ENCODE data around the gene GPR3. TPM values are rescaled to one million over a fixed set of nuclear protein-coding genes. Genes with fewer than 3 reads are reported as not detected.

GPR3 gene
- total and polyA plus RNA-seq, 2 donors (not counting 3 experiments of a cell fraction or from before 2014, with no cell fraction given), result 1.8 TPM

DNA sequence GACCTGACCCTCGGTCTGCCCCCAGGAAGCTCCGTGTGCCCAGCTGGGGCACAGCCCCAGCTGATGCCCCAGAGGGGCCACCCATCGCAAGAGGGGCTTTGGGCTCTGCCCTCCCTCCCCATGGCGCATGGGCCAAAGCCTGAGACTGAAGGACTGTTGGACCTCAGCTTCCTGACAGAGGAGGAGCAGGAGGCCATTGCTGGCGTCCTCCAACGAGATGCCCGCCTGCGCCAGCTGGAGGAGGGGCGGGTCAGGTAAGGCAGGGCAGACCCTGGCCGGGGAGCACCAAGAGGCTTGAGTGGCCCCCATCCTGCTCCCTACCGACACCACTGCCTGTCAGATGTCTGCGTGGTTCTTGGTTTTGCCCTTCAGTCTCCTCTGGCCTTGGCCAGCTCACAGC, 47.1 kb upstream of the GPR3 start:
- no peak for FAIRE-seq
- Histone ChIP-seq H2AFZ (ENCODE audit: low read depth, low read length) (no peak overlapping the region), H3K36me3 (ENCODE audit: control insufficient read depth in 2 of 2, extremely low read depth in 1 of 2, insufficient read depth in 2 of 2, low read length in 2 of 2) (no peaks in the 10 kb centered on the region), H3K9me1 (replicated peaks; ENCODE audit: control insufficient read depth, extremely low read depth, insufficient read depth, low read length) (no peaks in the 10 kb centered on the region), H3K9ac (replicated peaks; ENCODE audit: extremely low read depth, insufficient read depth, low read length) (no peak overlapping the region), H3K27ac (ENCODE audit: insufficient read depth, low read depth, low read length) (no peak overlapping the region), H3K4me2 (ENCODE audit: insufficient read depth, low read length) (no peak overlapping the region), H3K9me3 (replicated peaks; ENCODE audit: control insufficient read depth, insufficient read depth, low read length) (no peaks in the 10 kb centered on the region), H4K20me1 (replicated peaks; ENCODE audit: control insufficient read depth, extremely low read depth, insufficient read depth, low read length) (no peaks in the 10 kb centered on the region), H3K4me1 (ENCODE audit: control insufficient read depth, extremely low read depth, insufficient read depth, low read length) (peaks cover 7% of the 10 kb centered on the region), H3K27me3 (ENCODE audit: control insufficient read depth in 2 of 2, insufficient read depth in 2 of 2, low read length in 2 of 2) (peaks cover 0 to 2% of the 10 kb centered on the region in 2 experiments), H3K79me2 (ENCODE audit: control insufficient read depth, insufficient read depth, low read length) (no peaks in the 10 kb centered on the region), H3K4me3 (replicated peaks in 1 of 3; ENCODE audit: insufficient read depth in 1 of 3, low read depth in 1 of 3, low read length in 3 of 3) (no peak overlapping the region)
- ChIA-PET CTCF (interaction anchor here (0.9 to 3.0 kb wide), 5 partner anchors 12 to 50 kb away, joined by 3 to 22 read pairs (median 5); no protein-coding TSS in a partner anchor), POLR2A (interaction anchor here (0.6 to 0.7 kb wide), 2 partner anchors 20 to 23 kb away, joined by 3 to 6 read pairs; no protein-coding TSS in a partner anchor)
- intact Hi-C loops (cut with micrococcal nuclease), result no loop called here
- no TSS peak for BruUV-seq (replicated peaks)
- dilution Hi-C loops (cut with MboI; ENCODE audit: extremely low pct_ligation_motif_present, low sequenced_read_pairs), result no loop called here
- TF ChIP-seq JUN (IDR thresholded peaks at IDR 0.05; ENCODE audit: borderline replicate concordance, insufficient read depth, insufficient read length, low read depth) (no peak), MYC (IDR thresholded peaks at IDR 0.05; ENCODE audit: low read depth, low read length) (no peak), EZH2 (IDR thresholded peaks at IDR 0.05; ENCODE audit: borderline replicate concordance, low read depth, low read length, severe bottlenecking) (no peak), POLR2A (IDR thresholded peaks at IDR 0.05; ENCODE audit: low read depth, low read length) (no peak), GATA2 (IDR thresholded peaks at IDR 0.05; ENCODE audit: insufficient read depth, insufficient read length, low read depth, low read length) (no peak), FOS (IDR thresholded peaks at IDR 0.05; ENCODE audit: borderline replicate concordance, insufficient read depth, low read length) (no peak), POLR2AphosphoS5 (IDR thresholded peaks at IDR 0.05; ENCODE audit: insufficient read depth, low read depth, low read length) (no peak)
- TF ChIP-seq, protein P1, sequence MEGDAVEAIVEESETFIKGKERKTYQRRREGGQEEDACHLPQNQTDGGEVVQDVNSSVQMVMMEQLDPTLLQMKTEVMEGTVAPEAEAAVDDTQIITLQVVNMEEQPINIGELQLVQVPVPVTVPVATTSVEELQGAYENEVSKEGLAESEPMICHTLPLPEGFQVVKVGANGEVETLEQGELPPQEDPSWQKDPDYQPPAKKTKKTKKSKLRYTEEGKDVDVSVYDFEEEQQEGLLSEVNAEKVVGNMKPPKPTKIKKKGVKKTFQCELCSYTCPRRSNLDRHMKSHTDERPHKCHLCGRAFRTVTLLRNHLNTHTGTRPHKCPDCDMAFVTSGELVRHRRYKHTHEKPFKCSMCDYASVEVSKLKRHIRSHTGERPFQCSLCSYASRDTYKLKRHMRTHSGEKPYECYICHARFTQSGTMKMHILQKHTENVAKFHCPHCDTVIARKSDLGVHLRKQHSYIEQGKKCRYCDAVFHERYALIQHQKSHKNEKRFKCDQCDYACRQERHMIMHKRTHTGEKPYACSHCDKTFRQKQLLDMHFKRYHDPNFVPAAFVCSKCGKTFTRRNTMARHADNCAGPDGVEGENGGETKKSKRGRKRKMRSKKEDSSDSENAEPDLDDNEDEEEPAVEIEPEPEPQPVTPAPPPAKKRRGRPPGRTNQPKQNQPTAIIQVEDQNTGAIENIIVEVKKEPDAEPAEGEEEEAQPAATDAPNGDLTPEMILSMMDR (IDR thresholded peaks at IDR 0.05; ENCODE audit: extremely low read depth in 1 of 2, insufficient read depth in 1 of 2, low read depth in 1 of 2, low read length in 2 of 2), result no peak
- TF ChIP-seq, protein P2, sequence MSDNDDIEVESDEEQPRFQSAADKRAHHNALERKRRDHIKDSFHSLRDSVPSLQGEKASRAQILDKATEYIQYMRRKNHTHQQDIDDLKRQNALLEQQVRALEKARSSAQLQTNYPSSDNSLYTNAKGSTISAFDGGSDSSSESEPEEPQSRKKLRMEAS (IDR thresholded peaks at IDR 0.05; ENCODE audit: insufficient read depth, insufficient read length), result no peak
- DNase-seq (ENCODE audit: low read depth, low spot score), result no peak
